GM18951 (cell line): ENCODE measurements around the gene LANCL2.
A peak's percentile ranks its signal among the peaks of the same experiment; 100 is the strongest.

Experiments used
- POLR2A ChIP-seq: IDR thresholded peaks from 4 replicates; pipeline ENCODE4 v1.6.1; 2011; ENCODE audit warnings: mild to moderate bottlenecking; ENCODE audit not compliant: insufficient read length, insufficient read depth; ENCODE audit errors: extremely low read depth
- in situ Hi-C: fragments of 300-500 bp; cut with MboI; formaldehyde crosslinking; loops from one replicate; pipeline ENCODE4 v1.12.0; 2022; ENCODE audit warnings: low sequenced_read_pairs, mixed read lengths, inconsistent platforms; ENCODE audit not compliant: unreplicated experiment

The LANCL2 gene

GRCh38 chr7:55438757-55439525, 73.8 kb downstream of the LANCL2 start:
- TF ChIP-seq POLR2A, result no peak
- in situ Hi-C loops, result no loop called here

GRCh38 chr7:55439627-55440026, 74.5 kb downstream of the LANCL2 start:
- TF ChIP-seq POLR2A, result no peak

GRCh38 chr7:55440040-55440690, 75.0 kb downstream of the LANCL2 start:
- in situ Hi-C loops, result no loop called here
- no peak for TF ChIP-seq POLR2A

More at GRCh38 chr7:55439627-55440026, 74.5 kb downstream of the LANCL2 start:
- in situ Hi-C loops, result no loop called here

GRCh38 chr7:55441002-55441401, 75.9 kb downstream of the LANCL2 start:
- no peak for TF ChIP-seq POLR2A
- in situ Hi-C loops, result no loop called here

- in situ Hi-C loops, result no loop called here
- TF ChIP-seq POLR2A, result no peak
Measured at GRCh38 chr7:55441774-55442522, 76.8 kb downstream of the LANCL2 start.

- no peak for TF ChIP-seq POLR2A
- in situ Hi-C loops, result no loop called here
Measured at GRCh38 chr7:55444786-55445185, 79.6 kb downstream of the LANCL2 start.

GRCh38 chr7:55448526-55448925, 83.4 kb downstream of the LANCL2 start:
- TF ChIP-seq POLR2A, result no peak
- in situ Hi-C loops, result no loop called here

- in situ Hi-C loops, result no loop called here
- TF ChIP-seq POLR2A, result peak; percentile 3
Measured at GRCh38 chr7:55449205-55449991, 84.3 kb downstream of the LANCL2 start.

GRCh38 chr7:55449992-55450535, 84.9 kb downstream of the LANCL2 start:
- no peak for TF ChIP-seq POLR2A
- in situ Hi-C loops, result no loop called here

- in situ Hi-C loops, result no loop called here
- TF ChIP-seq POLR2A, result no peak
Measured at GRCh38 chr7:55452971-55453370, 87.8 kb downstream of the LANCL2 start.

GRCh38 chr7:55457801-55458200, 92.7 kb downstream of the LANCL2 start:
- in situ Hi-C loops, result no loop called here
- TF ChIP-seq POLR2A, result no peak

GRCh38 chr7:55458351-55458750, 93.2 kb downstream of the LANCL2 start:
- no peak for TF ChIP-seq POLR2A

More at GRCh38 chr7:55458351-55458750, 93.2 kb downstream of the LANCL2 start:
- in situ Hi-C loops, result no loop called here
